A549 treated with CORT108297 at 1 μM for 4 hours (cell line): ENCODE results near the gene SCYGR4. TPM values are rescaled to one million over a fixed set of nuclear protein-coding genes. Genes with fewer than 3 reads are reported as not detected.

Experiments used
- total RNA-seq: library from RNA; stranded (reverse); fragments of 200-300 nt; extraction: Qiagen RNA extraction; gene quantifications from 5 replicates; pipeline ENCODE4 v1.2.3, GENCODE V29; 2022

SCYGR4 gene, protein sequence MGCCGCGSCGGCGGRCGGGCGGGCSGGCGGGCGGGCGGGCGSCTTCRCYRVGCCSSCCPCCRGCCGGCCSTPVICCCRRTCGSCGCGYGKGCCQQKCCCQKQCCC
- total RNA-seq = not detected in 5 replicates

DNA sequence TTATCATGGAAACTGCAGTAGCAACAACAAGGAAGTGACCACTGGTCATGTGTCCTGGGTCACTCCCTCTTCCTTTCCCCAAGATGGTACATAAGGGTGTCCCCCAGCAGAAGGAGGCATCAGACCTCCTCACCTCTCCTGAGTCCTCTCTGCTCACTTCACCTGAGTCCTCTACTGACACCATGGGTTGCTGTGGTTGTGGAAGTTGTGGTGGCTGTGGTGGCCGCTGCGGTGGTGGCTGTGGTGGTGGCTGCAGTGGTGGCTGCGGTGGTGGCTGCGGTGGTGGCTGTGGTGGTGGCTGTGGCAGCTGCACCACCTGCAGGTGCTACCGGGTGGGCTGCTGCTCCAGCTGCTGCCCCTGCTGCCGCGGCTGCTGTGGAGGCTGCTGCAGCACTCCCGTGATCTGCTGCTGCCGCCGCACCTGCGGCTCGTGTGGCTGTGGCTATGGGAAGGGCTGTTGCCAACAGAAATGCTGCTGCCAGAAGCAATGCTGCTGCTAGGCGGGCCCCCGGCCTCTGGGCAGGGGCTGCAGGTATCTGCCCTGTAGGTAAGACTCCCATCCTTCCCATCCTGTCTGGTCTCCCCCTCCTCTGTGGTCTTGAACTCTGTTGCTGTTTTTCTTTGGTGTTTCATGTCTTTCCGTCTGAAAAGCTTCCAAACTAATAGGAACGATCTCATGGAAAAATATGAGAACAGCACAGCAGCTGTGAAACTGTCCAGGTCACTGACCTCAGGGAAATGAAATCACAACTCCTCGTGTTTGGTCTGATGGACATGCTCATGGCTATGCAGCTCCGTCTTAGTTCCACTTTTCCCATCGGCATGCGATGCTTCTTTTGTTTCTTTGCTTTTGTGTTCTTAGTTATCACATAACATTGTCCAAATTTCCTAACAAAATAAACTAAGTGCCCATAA is at the start of gene SCYGR4:
Gene SCYGR4 (plus strand): TSS at position 183 of the 915 bp plus-strand sequence. CDS start 0 bp downstream, at position 183.

DNA sequence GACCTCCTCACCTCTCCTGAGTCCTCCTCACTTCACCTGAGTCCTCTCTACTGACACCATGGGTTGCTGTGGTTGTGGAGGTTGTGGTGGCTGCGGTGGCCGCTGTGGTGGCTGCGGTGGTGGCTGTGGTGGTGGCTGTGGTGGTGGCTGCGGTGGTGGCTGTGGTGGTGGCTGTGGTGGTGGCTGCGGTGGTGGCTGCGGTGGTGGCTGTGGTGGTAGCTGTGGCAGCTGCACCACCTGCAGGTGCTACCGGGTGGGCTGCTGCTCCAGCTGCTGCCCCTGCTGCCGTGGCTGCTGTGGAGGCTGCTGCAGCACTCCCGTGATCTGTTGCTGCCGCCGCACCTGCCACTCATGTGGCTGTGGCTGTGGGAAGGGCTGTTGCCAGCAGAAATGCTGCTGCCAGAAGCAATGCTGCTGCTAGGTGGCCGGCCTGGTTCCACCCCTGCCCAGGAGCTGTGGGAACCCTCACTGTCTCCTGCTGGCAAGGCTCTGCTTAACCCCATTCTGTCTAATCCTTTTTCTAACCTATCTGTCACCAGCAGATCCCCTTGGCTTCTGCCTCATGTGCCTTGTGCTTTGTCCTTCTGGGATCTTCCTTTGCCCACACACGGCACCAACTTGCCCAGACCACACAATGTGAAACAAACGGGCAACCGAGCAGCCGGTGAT is 18.3 kb upstream of the SCYGR4 start, which contains the start of gene SCYGR2:
Gene SCYGR2 (plus strand): TSS at position 59 of the 669 bp plus-strand sequence. CDS start 0 bp downstream, at position 59.

DNA sequence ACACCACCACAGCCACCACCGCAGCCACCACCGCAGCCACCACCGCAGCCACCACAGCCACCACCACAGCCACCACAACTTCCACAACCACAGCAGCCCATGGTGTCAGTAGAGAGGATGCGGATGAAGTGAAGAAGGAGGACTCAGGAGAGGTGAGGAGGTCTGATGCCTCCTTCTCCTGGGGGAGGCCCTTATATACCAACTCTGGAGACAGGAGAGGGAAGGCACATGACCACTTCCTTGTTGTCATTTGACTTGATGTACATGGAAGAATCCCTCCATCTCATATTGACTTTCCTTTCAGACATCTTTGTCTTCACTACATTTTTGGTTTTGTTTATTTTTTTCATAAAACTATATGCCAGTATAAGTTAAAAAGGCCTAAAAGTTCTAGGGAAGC is 2.6 kb upstream of the SCYGR4 start, which contains the start of gene SCYGR3:
Gene SCYGR3 (minus strand): TSS at position 101 of the 400 bp plus-strand sequence. CDS start 0 bp downstream, at position 101.

DNA sequence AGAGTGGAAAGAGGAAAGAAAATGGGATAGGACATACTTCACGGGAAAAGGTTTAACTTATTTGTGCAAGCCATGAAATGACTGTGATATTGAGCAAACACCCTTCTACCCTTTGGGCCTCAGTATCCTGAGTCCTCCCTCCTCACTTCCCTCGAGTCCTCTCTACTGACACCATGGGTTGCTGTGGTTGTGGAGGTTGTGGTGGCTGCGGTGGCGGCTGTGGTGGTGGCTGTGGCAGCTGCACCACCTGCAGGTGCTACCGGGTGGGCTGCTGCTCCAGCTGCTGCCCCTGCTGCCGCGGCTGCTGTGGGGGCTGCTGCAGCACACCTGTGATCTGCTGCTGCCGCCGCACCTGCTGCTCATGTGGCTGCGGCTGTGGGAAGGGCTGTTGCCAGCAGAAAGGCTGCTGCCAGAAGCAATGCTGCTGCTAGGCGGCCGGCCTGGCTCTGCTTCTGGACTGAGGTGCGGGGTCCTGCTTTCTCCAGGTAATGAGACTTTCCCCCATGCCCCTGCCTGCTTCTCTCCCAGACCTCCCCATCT is 49.4 kb downstream of the SCYGR4 start, which contains the start of gene SCYGR5:
Gene SCYGR5 (plus strand): TSS at position 174 of the 540 bp plus-strand sequence. CDS start 0 bp downstream, at position 174.

Other genes with a start within 250 kb of the SCYGR4 start
- 6.6 to 9.7 TPM (median 9.5 TPM) in 5 replicates for gene TM4SF20, start 238.2 kb upstream of the SCYGR4 start, total RNA-seq
- not detected in 5 replicates for gene SCYGR1, start 229.5 kb upstream of the SCYGR4 start, total RNA-seq
- 106 to 132 TPM (median 120 TPM) in 5 replicates for gene AGFG1, start 145.3 kb upstream of the SCYGR4 start, total RNA-seq
- not detected in 5 replicates for gene SCYGR2, start 18.6 kb upstream of the SCYGR4 start, total RNA-seq
- gene SCYGR3, start 2.7 kb upstream of the SCYGR4 start, total RNA-seq = not detected in 5 replicates
- not detected in 5 replicates for gene SCYGR5, start 49.3 kb downstream of the SCYGR4 start, total RNA-seq
- 2.4 to 3.5 TPM (median 2.6 TPM) in 5 replicates for gene SLC19A3, start 100.5 kb downstream of the SCYGR4 start, total RNA-seq
- gene SCYGR6, start 107.3 kb downstream of the SCYGR4 start, total RNA-seq = not detected in 5 replicates
- gene SCYGR7, start 110.8 kb downstream of the SCYGR4 start, total RNA-seq = not detected in 5 replicates
- not detected in 5 replicates for gene SCYGR8, start 128.4 kb downstream of the SCYGR4 start, total RNA-seq
- 2.7 to 7.7 TPM (median 5.4 TPM) in 5 replicates for gene CCL20, start 196.3 kb downstream of the SCYGR4 start, total RNA-seq